GM18868 (cell line): ENCODE results near the gene PTPN9.
"Not testable (repeated sequence)": the region's sequence is repeated elsewhere in the genome, so short reads cannot be mapped to it uniquely, and the experiment has no call there.

ENCODE experiments used
- ATAC-seq: cut with Tn5 transposase; IDR thresholded peaks from one replicate; pipeline ENCODE4 v1.9.1; 2021; ENCODE audit warnings: mild to moderate bottlenecking, moderate library complexity; ENCODE audit not compliant: unreplicated experiment

Gene PTPN9

GRCh38 chr15:75532413-75533250 lies 46.5 kb downstream of the PTPN9 start:
- no peak for ATAC-seq

- ATAC-seq: no peak
These were observed 48.1 kb downstream of the PTPN9 start for GRCh38 chr15:75531041-75531450.

GRCh38 chr15:75530169-75530568 lies 48.9 kb downstream of the PTPN9 start:
- no peak for ATAC-seq

GRCh38 chr15:75525756-75526155 lies 53.4 kb downstream of the PTPN9 start:
- not testable (repeated sequence) for ATAC-seq

DNA sequence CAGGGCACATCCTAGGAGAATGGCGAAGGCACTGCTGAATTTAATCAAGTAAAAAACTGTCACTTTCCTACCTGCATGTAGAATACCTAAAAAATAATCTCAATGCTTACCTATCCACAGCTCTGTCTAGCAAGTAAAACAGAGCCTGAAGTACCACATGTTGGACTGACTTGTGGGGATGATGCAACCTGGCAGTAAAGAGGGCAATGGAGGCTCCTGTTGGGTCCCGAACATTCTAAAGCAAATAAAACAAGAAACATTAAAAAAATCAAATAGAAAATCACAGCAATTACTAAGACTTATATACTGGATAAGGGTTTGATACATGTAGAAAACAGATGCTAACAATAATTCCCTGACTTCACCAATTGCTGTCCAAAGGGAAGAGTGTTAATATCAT lies 56.1 kb downstream of the PTPN9 start:
- ATAC-seq: no peak

DNA sequence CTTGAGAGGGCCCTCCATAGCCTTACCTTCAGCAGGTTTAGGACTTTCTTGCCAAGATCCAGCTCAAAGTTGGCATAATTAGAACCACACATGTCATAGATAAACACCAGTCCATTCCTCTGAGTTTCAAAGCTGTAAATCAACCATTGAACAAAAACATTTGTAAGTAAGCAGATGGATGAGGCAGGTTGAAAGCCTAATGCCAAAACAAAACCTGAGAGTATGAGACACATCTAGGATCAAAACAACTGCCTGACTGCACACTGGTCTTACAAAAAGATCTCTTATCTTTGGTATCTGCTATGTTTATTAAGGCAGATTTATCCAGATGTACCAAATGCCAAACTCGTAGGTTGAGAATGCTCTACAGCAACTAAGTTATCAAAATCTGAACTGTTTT lies 61.9 kb downstream of the PTPN9 start:
- no peak for ATAC-seq

DNA sequence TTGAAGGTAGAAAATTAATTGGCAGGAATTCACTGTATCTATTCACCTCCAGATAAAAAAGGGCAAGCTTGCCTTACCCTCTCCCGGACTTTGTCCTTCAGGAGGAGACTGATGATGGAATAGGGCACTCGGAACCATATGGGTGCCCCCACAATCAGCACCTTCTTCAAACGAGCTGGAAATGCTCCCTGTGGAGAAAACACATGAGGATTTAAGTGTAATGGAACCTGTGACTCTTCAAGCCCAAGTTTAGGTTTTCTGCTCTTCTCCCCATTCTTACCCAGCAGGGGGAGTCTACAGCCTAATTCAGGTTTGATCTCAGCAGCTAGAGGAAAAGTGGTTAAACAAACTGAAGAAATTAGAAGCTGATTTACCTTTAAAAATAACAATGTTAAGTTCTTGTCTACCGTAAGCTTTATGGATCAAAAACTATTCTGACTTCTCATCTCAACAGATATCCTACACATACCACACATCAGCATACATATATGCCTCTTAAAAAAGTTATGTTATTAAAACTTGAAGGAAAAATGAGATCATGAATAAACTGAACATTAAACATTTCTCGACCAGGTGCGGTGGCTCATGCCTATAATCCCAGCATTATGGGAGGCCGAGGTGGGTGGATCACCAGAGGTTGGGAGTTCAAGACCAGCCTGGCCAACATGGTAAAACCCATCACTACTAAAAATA lies 70.1 kb downstream of the PTPN9 start:
- ATAC-seq: no peak

DNA sequence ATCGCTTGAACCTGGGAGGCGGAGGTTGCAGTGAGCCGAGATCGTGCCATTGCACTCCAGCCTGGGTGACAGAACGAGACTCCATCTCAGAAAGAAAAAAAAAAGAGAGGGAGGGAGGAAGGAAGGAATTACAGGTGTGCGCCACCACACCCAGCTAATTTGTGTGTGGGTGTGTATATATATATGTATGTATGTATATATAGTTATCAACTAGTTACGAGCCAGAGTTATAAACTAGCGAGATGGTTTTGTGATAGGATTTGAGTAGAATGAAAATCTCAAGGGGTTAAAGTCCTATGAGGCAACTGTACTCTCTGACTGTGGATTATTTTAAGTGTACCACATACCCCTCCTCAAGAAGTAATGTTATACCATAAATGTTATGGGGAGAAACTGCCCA lies 76.8 kb downstream of the PTPN9 start:
- no peak for ATAC-seq

DNA sequence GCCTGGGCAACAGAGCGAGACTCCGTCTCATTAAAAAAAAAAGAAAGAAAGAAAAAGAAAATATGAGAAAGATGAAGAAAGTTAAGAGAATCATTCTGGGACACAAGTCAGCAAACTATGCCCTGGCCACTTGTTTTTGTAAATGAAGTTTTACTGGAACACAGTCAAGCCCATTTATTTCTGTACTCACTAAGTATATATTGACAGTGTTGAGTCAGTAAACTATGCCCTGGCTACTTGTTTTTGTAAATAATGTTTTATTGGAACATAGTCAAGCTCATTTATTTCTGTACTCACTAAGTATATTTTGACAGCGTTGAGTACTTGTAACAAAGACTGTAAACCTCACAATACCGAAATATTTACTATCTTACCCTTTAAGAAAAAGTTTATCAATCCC lies 85.4 kb downstream of the PTPN9 start:
- ATAC-seq: no peak

GRCh38 chr15:75483961-75484360 lies 95.2 kb downstream of the PTPN9 start:
- no peak for ATAC-seq

DNA sequence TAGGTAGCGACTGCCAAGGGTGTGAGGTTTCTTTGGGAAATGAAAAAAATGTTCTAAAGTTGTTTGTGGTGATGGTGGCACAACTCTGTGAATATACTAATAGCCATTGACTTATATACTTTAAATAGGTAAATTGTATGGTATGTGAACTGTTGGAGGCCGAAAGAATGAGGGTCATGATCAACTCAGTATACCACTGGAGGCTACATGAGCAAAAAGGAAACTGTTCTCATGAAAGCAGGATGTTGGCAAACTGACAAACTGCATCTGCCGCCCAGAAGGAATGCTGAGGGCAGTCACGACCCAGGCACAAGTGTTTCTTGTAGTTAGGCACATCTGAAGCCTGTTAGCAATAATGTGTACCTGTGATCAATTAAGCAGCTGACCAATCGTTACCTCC lies 95.6 kb downstream of the PTPN9 start:
- ATAC-seq: not testable (repeated sequence)

GRCh38 chr15:75483106-75483505 lies 96.0 kb downstream of the PTPN9 start:
- no peak for ATAC-seq

DNA sequence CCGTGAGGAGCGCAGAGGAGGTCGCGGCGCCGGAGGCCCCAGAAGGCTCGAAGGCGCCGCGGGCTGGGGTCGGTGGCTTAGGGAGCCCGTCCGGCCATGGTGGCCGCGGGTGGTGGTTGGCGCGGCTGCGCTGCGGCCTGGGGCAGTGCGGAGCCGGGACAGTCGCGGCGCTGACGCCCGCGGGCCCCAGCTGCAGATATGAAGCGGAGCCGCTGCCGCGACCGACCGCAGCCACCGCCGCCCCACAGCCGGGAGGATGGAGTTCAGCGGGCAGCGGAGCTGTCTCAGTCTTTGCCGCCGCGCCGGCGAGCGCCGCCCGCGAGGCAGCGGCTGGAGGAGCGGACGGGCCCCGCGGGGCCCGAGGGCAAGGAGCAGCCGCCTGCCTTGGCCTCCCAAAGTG lies 98.7 kb downstream of the PTPN9 start:
- not testable (repeated sequence) for ATAC-seq

DNA sequence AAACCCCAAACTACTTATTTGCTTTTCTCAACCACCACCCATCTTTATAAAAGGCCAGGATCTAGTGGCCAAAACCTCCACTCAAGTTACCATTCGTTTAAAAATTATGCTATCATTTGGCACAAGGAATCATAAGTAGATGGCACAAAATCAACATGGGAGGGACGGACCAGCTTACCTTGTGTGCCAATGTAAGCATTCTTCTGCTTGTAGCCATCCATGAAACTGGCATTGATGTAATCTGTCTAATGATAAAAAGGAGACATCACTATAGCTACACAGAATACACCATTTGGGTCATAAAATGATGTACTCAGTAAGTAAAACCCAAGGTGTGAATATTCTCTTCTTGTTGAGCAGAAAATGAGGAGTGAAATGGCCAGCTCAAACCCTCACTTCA lies 99.4 kb downstream of the PTPN9 start:
- ATAC-seq: no peak

DNA sequence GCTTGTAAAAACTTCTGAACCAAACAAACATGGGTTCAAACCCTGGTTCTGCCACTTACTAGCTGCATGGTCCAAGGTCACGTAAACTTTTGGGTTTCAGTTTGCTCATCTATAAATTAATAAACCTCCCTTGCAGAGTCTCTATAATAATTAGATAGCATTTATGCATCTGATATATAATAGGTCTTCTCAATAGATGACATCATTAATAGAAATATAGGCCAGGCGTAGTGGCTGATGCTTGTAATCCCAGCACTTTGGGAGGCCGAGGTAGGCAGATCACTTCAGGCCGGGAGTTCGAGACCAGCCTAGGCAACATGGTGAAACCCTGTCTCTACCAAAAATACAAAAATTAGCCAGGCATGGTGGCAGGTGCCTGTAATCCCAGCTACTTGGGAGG lies 102.0 kb downstream of the PTPN9 start:
- ATAC-seq: not testable (repeated sequence)

DNA sequence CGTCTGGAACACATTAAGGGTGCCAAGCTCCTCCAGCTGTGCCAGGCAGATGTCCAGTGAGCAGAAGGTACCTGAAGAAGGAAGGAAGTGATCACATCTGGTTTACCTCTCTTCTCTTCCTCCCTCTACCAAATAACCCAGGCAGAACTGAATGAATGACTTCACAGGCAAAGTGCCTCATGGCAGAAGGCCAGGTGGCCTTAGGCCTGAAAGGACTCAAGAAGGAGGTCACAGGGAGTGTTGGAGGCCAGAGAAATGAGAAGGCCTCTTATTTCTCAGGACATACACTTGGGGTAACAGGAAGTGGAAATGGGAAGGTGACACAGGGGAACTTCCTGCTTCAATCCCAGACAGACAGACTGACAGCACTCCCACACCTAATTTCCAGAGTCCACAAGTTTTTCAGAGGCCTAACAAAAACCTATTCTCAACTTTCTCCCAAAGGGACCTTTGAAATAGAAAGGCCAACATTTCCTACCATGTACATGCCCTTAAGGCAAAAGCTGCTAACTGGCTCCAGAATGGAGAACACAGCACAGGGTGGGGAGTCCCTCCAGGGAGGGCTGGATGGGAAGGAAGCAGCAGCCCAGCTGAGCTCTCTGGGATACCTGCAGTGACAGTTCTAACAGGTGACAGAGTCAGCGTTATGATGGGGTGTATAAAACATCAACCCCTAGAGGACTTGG lies 110.1 kb downstream of the PTPN9 start:
- ATAC-seq: no peak

- no peak for ATAC-seq
These were observed 118.5 kb downstream of the PTPN9 start for GRCh38 chr15:75460646-75461045.

- ATAC-seq: no peak
These were observed 119.5 kb downstream of the PTPN9 start for GRCh38 chr15:75459581-75459980.

- ATAC-seq: no peak
These were observed 122.4 kb downstream of the PTPN9 start for GRCh38 chr15:75456710-75457109.

- no peak for ATAC-seq
These were observed 123.1 kb downstream of the PTPN9 start for GRCh38 chr15:75455982-75456531.

GRCh38 chr15:75455424-75455981 lies 123.6 kb downstream of the PTPN9 start:
- ATAC-seq: no peak
